HG03342 (cell line): ENCODE results near the gene ACOT2.
"Not testable (repeated sequence)": the region's sequence is repeated elsewhere in the genome, so short reads cannot be mapped to it uniquely, and the experiment has no call there.

Source experiments
- ATAC-seq: cut with Tn5 transposase; IDR thresholded peaks from one replicate; pipeline ENCODE4 v1.9.1; 2021; ENCODE audit warnings: mild to moderate bottlenecking, moderate library complexity; ENCODE audit not compliant: unreplicated experiment

Gene ACOT2, protein sequence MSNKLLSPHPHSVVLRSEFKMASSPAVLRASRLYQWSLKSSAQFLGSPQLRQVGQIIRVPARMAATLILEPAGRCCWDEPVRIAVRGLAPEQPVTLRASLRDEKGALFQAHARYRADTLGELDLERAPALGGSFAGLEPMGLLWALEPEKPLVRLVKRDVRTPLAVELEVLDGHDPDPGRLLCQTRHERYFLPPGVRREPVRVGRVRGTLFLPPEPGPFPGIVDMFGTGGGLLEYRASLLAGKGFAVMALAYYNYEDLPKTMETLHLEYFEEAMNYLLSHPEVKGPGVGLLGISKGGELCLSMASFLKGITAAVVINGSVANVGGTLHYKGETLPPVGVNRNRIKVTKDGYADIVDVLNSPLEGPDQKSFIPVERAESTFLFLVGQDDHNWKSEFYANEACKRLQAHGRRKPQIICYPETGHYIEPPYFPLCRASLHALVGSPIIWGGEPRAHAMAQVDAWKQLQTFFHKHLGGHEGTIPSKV

GRCh38 chr14:73569185-73569958 lies at the start of gene ACOT2:
TSS of gene ACOT2 (plus strand) at chr14:73569213. CDS start at chr14:73569241, 28 bp downstream.
- peak; percentile 61 for ATAC-seq

- ATAC-seq: no peak
Observed at GRCh38 chr14:73521229-73521628, 47.8 kb upstream of the ACOT2 start.

DNA sequence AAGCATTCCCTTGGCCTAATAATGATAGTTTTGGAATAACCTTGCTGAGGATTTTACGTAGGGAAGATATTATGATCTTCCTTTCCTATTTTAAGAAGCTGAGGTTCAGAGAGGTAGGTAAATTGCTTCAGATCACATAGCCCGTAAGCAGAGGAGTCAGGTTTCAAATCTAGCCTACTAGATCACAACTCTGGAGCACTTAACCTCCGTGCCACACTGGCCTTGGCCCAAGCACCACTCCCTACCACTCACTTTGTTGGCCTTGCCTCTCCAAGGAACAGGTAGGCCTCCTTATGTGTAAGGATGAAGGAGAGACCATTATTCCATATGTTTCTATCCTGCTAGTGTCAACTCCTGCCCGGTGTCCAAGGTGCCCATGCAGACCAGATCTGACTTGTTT lies 44.5 kb upstream of the ACOT2 start:
- ATAC-seq: no peak

DNA sequence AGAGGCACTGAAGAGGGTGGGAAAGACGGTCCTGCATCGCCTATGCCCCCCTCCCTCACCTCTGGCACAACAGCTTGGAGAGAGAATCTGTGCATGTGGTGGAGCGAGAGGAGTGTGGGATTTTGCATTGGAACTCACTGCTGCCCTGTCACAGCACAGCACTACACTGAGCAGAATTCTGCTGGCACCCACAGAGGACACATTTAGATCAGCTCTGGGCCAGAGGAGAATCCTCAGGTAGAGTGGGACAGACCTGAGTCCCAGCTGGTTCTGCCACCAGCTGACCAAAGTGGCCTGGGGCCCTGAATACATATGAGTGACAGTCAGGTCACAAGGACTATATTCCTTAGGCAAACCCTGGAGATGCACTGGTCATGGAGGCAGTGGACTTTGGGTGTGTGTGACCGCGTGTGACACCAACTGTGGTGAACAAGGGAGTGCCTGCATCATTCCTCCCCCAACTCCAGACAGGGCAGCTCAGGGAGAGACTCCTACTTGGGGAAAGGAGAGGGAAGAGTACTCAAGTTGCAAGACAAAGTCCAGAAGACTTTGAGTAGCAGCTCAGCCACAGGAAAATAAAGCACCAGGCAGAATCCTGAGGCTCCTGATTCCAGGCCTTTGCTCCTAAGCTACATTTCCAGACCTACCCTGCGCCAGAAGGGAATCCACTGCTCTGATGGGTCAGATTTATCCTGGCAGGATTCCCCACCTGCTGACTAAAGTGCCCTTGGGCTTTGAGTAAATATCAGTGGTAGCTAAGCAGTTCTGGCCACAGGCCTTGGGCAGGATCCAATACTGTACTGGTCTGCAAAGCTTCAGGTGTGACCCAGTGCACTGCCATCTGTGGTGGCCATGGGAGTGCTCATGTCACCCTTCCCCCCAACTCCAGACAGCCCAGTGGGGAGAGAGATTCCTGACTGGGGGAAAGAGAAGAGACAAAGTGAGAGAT lies 42.7 kb upstream of the ACOT2 start:
- no peak for ATAC-seq

- not testable (repeated sequence) for ATAC-seq
Observed at GRCh38 chr14:73529356-73529755, 39.7 kb upstream of the ACOT2 start.

DNA sequence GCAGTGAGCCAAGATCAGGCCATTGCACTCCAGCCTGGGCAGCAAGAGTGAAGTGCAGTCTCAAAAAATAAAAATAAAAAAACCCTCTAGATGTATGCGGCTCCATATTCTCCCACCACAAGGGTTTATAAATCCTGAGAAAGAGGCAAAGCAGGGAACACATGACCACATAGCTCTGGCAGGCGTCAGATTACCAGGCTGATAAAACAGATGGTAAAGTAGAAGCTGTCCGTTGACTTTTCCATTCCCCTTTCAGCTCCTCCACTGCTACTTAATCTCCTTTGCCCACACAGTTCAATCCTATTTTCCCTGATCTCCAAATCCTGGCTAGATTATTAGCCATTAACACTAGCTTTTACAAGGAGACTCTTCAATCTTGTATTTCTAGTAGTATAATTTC lies 37.0 kb upstream of the ACOT2 start:
- ATAC-seq: not testable (repeated sequence)

- not testable (repeated sequence) for ATAC-seq
Observed at GRCh38 chr14:73537244-73538045, 31.6 kb upstream of the ACOT2 start.

DNA sequence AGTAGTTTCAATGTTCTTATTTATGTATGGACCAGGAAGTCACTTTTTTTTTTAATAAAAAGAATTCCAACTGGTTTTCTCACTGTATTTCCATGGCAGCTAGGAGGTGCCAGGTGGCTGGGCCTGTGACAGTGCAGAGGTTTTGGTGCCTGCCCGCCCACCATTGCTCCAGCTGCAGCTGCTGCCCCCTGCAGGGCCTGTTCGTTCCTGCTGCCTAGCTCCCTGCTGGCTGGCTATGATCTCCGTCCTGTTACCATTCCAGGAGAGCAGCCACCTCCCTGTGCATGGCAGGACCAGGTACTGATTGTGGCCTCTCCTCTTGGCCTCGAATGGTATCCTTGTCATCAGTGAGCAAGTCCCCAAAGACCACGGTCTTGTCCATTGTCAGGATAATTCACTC lies 30.0 kb upstream of the ACOT2 start:
- ATAC-seq: peak; percentile 69

GRCh38 chr14:73542961-73543360 lies 26.1 kb upstream of the ACOT2 start:
- ATAC-seq: not testable (repeated sequence)

- not testable (repeated sequence) for ATAC-seq
Observed at GRCh38 chr14:73545353-73545752, 23.7 kb upstream of the ACOT2 start.

GRCh38 chr14:73549097-73549496 lies 19.9 kb upstream of the ACOT2 start:
- ATAC-seq: not testable (repeated sequence)

DNA sequence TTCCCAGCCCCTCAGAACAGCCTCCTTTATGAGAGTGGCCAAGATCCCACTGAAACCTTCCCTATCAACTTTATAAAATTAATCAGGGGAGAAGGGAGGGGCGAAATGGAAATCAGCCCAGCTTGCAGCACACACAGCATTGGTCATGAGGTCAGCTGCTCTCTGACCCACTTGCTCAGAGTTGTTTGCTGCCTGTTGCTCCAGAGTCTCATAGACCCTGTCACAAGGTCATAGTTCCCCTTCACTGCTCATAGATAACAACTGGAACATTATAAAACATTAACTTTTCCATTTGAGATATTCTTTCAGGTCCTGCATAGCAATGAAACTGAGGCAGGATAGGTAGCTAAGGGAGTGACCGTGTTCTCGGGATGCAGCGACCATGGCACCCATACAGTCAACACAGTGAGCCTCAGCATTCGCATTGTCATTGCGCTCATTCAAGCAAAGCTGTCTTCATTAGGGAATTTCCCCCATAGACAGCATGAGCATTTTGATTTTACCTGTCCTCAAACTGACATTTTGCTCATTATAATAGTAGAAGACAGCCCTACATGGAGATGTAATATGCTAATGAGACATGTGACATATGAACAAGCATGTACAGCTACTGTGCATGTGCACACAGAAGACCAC lies 19.0 kb upstream of the ACOT2 start:
- ATAC-seq: not testable (repeated sequence)

DNA sequence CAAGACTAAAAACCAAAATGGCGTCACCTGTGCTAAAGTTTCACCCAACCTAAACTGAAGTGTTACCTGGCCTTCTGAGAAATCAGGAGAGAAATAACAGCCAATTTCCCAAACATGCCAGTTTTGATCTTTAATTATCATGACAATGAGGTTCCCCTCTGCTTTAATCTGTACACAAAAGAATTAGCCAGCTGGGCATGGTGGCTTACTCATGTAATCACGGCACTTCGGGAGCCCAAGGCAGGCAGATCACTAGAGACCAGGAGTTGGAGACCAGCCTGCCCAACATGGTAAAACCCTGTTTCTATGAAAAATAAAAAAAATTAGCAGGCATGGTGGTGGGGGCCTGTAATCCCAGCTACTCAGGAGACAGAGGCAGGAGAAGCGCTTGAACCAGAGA lies 15.2 kb upstream of the ACOT2 start:
- ATAC-seq: no peak

DNA sequence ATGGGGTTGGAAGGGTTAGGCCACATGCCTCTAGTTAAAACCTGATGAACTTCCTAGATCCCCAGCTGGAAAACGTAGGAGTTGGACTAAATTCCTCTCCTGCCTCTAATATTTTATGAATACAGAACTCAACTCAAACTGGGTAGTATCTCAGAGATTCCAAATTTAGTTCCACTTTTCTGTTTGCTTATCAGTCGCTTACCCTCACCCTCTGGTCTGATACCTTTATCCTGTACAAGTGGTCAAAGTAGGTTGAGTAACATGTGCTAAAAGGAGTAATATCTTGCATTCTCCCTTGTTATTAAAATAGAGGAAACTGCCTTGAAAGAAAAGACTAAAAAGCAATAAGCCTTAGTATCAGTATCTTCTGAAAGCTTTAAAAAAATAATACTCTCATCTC lies 11.8 kb upstream of the ACOT2 start:
- not testable (repeated sequence) for ATAC-seq

GRCh38 chr14:73558238-73558637 lies 10.8 kb upstream of the ACOT2 start:
- not testable (repeated sequence) for ATAC-seq

GRCh38 chr14:73562256-73562655 lies 6.8 kb upstream of the ACOT2 start:
- ATAC-seq: not testable (repeated sequence)

DNA sequence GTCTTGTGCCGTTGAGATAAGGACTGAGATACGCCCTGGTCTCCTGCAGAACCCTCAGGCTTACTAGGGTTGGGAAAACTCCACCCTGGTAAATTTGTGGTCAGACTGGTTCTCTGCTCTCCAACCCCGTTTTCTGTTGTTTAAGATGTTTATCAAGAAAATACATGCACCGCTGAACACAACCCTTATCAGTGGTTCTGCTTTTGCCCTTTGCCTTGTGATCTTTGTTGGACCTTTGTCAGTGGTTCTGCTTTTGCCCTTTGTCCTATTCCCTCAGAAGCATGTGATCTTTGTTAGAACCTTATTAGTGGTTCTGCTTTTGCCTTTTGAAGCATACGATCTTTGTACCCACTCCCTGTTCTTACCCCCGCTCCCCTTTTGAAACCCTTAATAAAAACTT lies 6.3 kb upstream of the ACOT2 start:
- not testable (repeated sequence) for ATAC-seq

- ATAC-seq: not testable (repeated sequence)
Observed at GRCh38 chr14:73566431-73566830, 2.6 kb upstream of the ACOT2 start.

DNA sequence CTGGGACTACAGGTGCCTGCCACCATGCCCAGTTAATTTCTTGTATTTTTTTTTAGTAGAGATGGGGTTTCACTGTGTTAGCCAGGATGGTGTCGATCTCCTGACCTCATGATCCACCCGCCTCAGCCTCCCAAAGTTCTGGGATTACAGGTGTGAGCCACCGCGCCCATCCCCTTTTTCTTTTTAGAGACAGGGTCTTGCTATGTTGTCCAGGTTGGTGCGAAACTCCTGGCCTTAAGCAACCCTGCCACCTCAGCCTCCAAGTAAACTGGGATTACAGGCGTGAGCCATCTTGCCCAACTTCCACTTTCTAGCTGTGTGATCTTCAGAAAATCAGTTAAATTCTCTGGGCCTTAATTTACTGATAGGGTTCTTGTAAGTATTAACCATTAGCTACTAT lies 2.1 kb upstream of the ACOT2 start:
- ATAC-seq: not testable (repeated sequence)
